SU-DHL-6 (cell line): ENCODE measurements around the gene TRIM7.

Experiments used
- CTCF ChIP-seq: fragments of 200-600 bp; sonication (generic); IDR thresholded peaks from one replicate; pipeline ENCODE4 v1.5.1; 2017; ENCODE audit warnings: antibody characterized with exemption, mild to moderate bottlenecking, low read length, moderate library complexity; ENCODE audit not compliant: insufficient read depth, poor library complexity, severe bottlenecking
- EZH2phosphoT487 ChIP-seq: fragments of 200-600 bp; sonication (generic), shearing (Covaris generic); conservative IDR thresholded peaks from 2 replicates; pipeline ENCODE4 v1.6.1; 2018; ENCODE audit warnings: mild to moderate bottlenecking, antibody characterized with exemption, low read length, moderate library complexity, mixed read lengths

- no peak for TF ChIP-seq CTCF
- TF ChIP-seq EZH2phosphoT487 = no peak
Observed at GRCh38 chr5:181168595-181169118, 36.3 kb downstream of the TRIM7 start.
